Activated naive CD4-positive, alpha-beta T cell (primary cell): ENCODE measurements around the gene CRIP3.
A peak's percentile ranks its signal among the peaks of the same experiment; 100 is the strongest.

Source experiments
- DNase-seq, 4 experiments: peaks; one replicate each; lab custom pipeline; 2025; lab: John Stamatoyannopoulos, UW

Gene CRIP3

DNA sequence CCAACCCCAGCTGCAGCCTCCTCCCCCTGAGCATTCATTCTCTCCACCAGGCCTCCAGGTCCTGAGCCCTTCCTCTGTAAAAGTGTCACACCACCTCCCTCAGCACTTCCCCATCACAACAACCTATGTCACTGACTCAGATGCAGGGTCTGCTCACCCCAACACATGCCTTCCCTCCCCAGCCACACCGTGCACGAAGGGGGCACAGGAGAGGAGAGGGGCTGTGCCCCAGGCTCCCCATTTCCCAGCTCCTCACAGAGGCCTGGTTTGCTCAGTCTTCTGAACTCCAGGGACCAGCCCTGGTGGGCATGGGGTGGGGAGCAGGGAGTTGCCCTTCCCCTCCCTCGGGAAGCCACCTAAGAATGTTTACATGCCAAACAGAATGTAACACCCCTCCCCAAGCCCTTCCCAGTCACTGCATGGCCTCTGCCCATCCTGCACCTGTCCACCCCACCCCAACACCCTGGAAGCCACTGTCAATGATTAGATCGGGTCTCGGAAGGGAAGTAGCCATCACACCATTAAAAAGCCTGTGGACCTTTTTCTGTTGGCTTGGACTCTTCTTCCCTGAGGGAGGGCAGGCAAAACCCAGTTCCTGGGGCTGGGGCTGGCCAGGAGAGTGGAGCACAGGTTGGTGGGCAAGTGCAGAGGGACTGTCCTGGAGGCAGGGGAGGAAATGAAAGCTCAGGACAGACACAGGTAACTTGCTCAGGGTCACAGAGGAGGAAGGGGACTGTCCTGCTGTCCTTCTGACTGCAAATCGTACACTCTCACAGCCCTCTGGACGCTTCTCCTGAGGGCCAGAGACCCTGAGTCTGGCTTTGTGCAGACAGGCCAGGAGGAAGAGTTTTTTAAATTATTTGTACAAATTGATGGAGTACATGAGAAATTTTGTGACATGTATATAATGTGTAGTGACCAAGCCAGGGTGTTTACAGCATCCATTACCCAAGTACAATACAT is 20.6 kb downstream of the CRIP3 start:
- DNase-seq = no peak

DNA sequence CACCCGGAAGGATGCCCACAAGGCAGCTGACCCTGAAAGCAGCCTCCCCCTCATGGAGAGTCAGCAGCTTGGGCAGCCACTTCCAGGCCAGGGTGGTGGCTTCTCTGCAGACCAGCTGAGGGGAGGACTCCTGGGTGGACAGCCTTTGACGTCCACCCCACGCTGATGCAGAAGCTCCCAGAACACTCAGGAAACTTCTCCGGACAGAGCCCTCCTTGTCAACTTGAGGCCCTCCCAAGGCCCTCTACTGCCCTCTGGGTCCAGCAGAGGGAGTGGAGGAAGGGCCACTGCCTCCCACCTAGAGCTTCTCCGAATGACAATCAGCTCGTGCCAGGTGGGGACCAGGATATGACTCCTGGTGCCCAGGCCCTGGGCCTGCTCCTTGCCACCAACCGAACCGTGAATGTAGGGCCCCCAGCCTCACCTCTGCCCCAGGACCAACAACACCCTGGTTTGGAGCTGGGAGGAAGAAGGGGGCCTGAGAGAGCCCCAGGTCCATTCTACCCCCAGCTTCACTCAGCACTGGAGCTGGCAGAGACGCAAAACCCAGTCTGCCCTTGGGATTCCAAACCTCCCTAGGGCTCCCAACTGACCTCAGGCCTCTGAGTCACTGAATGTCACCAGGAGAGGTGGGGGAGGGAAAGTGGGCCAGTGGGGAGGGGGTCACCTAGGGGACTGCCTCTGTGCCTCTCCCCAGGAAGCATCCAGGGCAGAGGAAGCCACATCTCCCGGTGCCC is 21.5 kb downstream of the CRIP3 start:
- no peak for DNase-seq

DNA sequence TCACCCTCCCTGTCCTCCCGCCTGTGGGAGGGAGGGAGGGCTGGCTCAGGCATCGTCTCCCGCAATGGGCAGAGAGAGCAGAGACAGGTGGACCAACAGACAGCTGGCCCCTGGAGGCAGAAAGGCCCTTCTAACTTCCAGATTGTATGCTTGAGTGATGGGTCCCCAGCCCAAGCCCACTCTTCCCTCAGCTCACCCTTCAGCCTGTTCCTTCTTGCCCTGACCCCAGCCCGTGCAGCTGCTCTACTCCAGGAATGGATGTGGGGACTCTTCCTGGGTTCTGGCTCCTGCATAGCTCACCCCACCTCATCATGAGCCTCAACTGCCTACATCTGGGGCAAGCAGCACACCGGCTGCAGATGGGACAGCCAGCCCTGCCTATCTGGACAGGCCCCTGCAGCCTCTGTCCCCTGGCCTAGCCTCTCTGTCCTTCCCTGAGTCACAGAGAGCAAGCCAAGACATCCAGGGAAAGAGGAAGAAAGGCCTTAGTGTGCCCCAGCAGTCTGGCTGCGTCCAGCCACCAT is 22.1 kb downstream of the CRIP3 start:
- DNase-seq = no peak

DNA sequence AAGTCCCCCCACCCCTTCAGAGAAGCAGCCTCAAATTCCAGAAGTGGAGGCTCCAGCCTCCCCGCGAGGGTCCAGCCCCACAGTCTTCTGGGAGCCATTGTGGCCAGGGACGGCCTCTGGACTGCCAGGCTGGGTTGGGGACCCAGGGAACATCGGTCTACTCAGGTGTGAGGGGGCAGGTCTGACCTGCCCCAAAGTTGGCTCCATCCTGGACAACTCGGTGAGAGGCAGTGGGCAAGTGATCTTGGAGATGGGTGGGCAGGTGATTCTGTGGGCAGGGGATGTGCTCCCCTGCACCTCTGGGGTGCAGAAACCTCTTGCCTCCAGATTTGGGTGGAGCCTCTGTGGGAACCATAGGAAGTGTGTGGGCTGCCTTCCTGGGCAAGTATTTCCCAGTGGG is 22.8 kb downstream of the CRIP3 start:
- DNase-seq = no peak

- no peak for DNase-seq
Observed at GRCh38 chr6:43284991-43285781, 23.4 kb downstream of the CRIP3 start.

DNA sequence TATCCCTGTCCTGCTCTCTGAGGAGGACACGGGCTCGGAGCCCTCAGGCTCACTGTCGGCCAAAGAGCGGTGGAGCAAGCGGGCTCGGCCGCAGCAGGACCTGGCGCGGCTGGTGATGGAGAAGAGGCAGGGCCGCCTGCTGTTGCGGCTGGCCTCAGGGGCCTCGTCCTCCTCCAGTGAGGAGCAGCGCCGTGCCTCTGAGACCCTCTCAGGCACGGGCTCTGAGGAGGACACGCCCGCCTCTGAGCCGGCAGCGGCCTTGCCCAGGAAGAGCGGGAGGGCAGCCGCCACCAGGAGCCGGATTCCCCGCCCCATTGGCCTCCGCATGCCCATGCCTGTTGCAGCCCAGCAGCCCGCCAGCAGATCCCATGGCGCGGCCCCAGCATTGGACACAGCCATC is 24.7 kb downstream of the CRIP3 start:
- no peak for DNase-seq

DNA sequence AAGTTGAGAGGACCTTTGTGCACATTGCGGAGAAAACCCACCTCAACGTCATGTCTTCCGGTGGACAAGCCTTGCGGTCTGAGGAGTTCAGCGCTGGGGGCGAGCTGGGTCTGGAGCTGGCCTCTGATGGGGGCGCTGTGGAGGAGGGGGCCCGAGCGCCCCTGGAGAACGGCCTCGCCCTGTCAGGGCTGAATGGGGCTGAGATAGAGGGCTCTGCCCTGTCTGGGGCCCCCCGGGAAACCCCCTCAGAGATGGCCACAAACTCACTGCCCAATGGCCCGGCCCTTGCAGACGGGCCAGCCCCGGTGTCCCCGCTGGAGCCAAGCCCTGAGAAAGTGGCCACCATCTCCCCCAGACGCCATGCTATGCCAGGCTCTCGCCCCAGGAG is 25.1 kb downstream of the CRIP3 start:
- DNase-seq = no peak

DNA sequence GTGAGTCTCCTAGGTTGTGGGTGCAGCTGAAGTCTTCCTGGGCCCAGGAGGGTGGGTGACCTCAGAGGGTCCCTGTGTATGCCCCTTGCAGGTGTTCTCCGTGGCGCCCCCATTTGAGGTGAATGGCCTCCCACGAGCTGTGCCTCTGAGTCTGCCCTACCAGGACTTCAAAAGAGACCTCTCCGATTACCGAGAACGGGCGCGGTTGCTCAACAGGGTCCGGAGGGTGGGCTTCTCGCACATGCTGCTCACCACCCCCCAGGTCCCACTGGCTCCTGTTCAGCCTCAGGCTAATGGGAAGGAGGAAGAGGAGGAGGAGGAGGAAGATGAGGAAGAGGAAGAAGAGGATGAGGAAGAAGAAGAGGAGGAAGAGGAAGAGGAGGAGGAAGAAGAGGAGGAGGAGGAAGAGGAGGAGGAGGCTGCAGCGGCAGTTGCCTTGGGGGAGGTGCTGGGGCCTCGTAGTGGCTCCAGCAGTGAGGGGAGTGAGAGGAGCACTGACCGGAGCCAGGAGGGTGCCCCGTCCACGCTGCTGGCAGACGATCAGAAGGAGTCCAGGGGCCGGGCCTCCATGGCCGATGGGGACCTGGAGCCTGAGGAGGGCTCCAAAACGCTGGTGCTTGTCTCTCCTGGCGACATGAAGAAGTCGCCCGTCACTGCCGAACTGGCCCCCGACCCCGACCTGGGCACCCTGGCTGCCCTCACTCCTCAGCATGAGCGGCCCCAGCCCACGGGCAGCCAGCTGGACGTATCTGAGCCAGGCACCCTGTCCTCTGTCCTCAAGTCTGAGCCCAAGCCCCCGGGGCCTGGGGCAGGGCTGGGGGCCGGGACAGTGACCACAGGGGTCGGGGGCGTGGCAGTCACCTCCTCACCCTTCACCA is 25.8 kb downstream of the CRIP3 start:
- no peak for DNase-seq

GRCh38 chr6:43282060-43282459 is 26.6 kb downstream of the CRIP3 start:
- DNase-seq = no peak

DNA sequence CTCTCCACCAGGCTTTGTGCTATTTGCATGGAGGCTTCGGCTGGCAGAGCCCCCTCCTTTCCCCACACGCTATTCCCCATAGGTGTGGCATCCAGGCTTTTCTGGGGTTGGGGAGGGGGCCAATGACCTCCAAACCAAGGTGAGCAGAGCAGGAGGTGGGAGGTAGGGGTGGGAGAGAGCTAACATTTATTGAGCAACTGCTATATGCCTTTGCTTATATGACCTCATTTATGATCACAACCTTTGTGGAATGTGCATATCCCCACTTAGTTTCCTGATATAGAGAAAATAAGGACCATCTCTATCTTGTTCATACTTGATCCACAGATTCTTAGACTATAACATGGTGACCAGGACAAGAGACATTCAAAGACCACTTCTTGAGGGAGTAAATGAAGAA is 28.4 kb downstream of the CRIP3 start:
- DNase-seq = no peak

GRCh38 chr6:43278524-43279078 is 30.0 kb downstream of the CRIP3 start:
- DNase-seq = no peak

DNA sequence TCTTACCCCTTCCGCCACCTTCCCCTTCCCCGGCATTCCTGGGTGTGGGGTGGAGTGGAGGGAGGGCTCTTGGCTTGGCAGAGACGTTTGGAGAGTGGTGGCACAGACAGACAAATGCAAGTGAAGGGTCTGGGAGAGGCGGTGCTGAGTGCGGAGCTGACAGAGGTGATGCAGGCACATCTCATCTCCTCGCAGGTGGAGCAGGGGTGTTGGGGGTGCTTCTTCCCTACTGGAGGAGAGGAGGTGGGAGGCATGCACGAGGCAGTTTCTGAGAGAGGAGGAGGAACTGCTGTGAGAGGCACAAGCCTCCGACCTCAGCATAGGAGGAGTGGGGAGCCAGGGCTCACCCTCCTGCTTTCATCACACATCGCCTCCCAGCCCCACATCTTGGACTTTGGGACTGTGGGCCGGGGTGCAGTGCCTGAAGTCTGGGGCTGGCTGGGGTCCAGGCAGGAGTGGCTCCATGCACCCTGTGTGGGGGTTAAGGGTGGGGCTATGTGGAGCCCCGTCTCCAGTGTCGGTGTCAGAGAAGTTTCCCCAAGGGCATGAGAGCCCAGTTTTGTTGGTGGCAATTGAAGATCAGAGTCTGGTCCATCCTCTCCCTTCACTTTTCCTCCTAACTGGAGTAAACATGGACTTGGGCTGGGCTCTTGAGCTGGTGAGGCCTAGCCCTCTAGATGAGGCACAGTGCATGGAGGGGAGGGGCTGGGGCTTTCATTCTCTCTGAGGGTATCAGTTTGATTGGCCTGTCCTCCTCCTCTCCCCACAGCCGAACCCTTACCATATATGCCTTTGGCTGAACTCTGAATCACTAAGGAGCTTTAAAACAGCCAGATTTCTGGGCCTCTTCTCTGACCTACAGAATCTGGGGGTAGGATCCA is 30.7 kb downstream of the CRIP3 start:
- DNase-seq = no peak

DNA sequence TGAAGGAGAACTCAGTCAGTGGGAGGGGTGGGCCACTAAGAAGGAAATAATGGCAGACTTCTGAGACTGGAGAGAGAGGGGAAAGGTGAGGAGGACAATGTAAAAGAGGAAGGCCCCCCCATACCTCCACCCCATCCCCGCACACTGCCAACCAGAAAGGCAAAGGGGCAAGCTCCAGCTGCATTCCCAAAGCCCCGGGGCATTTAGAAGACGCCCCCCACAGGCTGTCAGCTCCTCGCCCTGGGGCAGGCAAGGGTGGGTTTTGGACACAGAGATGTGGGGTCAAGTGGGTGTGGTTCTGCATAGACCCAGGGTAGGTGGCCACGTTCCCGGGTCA is 31.4 kb downstream of the CRIP3 start:
- no peak for DNase-seq

GRCh38 chr6:43276577-43277305 is 31.9 kb downstream of the CRIP3 start:
- DNase-seq = no peak

DNA sequence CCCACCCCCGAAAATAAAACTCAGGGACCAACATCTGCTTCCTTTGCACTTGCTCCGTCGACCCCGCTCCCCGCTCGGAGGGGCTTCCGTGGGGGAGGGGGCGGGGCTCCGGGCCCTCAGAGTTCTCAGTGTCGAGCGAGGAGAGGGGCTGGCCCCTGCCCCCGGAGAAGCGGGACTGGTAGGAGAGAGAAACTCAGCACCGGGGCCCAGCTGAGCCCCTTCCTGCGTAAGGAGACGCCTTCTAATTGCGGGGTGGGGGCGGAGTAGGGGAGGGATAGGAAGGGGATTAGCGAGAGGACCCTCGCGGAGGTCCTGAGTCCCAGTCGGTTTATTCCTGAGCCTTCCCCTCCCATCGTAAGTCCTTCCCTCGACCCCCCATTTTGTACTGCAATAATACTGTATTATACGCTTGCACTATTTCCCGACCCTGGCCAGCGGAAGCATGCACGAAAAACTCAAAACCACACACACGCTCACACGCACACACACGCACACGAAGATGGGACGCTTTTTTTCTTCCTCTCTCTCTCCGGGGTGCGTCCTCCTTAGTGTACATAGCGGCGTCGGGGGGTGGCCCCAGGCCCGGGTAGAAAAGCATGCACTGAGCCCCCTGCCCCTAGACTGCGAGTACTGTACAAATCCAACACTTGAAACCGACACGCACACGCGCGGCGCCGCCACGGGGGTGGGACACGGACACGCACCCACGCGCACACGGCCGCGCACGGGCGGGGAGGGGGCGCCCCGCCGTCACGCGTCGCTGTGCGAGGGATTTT is 32.6 kb downstream of the CRIP3 start:
- DNase-seq = peak in 1 of 4 experiments; percentile 8

- peak in 1 of 4 experiments; percentile 18 for DNase-seq
Observed at GRCh38 chr6:43274916-43275597, 33.6 kb downstream of the CRIP3 start.

- DNase-seq = no peak
Observed at GRCh38 chr6:43274127-43274915, 34.3 kb downstream of the CRIP3 start.
